IMR-90 (cell line): ENCODE data around the gene ABCC3.

Experiments
- CEBPB ChIP-seq: IDR thresholded peaks from 2 replicates; pipeline ENCODE4 v1.6.1; 2012; ENCODE audit warnings: low read depth, low read length, improper control_type of control experiment
- FOS ChIP-seq: fragments of 150-350 bp; IDR thresholded peaks from 2 replicates; pipeline ENCODE4 v1.6.1; 2016; ENCODE audit warnings: low read depth, low read length
- MAFK ChIP-seq: IDR thresholded peaks from 2 replicates; pipeline ENCODE4 v1.6.1; 2012; ENCODE audit warnings: low read depth, low read length, improper control_type of control experiment
- MAZ ChIP-seq: IDR thresholded peaks from 2 replicates; pipeline ENCODE4 v1.6.1; 2012; ENCODE audit warnings: low read depth, mild to moderate bottlenecking, low read length, improper control_type of control experiment, moderate library complexity, borderline replicate concordance
- MXI1 ChIP-seq: IDR thresholded peaks from 2 replicates; pipeline ENCODE4 v1.6.1; 2012; ENCODE audit warnings: low read depth, mild to moderate bottlenecking, low read length, moderate library complexity, borderline replicate concordance
- NFE2L2 ChIP-seq: fragments of 150-350 bp; IDR thresholded peaks from 2 replicates; pipeline ENCODE4 v1.6.1; 2016; ENCODE audit warnings: low read depth, mild to moderate bottlenecking, low read length
- POLR2A ChIP-seq: IDR thresholded peaks from 2 replicates; pipeline ENCODE4 v1.6.1; 2012; ENCODE audit warnings: mild to moderate bottlenecking, low read depth, low read length
- RAD21 ChIP-seq: IDR thresholded peaks from 2 replicates; pipeline ENCODE4 v1.6.1; 2012; ENCODE audit warnings: low read length, improper control_type of control experiment
- SMC3 ChIP-seq: fragments of 150-350 bp; IDR thresholded peaks from 2 replicates; pipeline ENCODE4 v1.6.1; 2016; ENCODE audit warnings: low read depth, mild to moderate bottlenecking, antibody characterized with exemption, low read length, moderate library complexity
- TF ChIP-seq, protein P1 (sequence below): conservative IDR thresholded peaks from 2 replicates; pipeline ENCODE4 v1.5.1; 2012; ENCODE audit warnings: mild to moderate bottlenecking, low read depth, low read length, improper control_type of control experiment
- TF ChIP-seq, protein P2 (sequence below): fragments of 150-350 bp; IDR thresholded peaks from 2 replicates; pipeline ENCODE4 v1.6.1; 2016; ENCODE audit warnings: low read depth, mild to moderate bottlenecking, low read length, moderate library complexity, borderline replicate concordance

DNA sequence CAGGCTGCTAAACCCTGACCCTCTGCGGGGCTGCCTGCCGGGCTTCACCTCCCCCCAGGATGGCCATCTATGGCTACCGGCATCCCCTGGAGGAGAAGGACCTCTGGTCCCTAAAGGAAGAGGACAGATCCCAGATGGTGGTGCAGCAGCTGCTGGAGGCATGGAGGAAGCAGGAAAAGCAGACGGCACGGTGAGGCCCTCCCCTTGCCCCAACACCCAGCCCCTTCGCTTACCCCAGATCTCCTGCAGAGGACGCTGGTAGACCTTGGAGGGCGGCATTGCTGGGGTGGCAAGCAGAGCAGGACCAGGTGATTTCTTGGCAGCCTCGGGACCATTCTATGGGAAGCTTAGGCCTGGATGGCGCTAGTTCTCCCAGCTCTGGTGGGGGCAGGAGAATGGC lies 24.5 kb downstream of the ABCC3 start:
- TF ChIP-seq, protein P1, sequence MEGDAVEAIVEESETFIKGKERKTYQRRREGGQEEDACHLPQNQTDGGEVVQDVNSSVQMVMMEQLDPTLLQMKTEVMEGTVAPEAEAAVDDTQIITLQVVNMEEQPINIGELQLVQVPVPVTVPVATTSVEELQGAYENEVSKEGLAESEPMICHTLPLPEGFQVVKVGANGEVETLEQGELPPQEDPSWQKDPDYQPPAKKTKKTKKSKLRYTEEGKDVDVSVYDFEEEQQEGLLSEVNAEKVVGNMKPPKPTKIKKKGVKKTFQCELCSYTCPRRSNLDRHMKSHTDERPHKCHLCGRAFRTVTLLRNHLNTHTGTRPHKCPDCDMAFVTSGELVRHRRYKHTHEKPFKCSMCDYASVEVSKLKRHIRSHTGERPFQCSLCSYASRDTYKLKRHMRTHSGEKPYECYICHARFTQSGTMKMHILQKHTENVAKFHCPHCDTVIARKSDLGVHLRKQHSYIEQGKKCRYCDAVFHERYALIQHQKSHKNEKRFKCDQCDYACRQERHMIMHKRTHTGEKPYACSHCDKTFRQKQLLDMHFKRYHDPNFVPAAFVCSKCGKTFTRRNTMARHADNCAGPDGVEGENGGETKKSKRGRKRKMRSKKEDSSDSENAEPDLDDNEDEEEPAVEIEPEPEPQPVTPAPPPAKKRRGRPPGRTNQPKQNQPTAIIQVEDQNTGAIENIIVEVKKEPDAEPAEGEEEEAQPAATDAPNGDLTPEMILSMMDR = no peak
- TF ChIP-seq MXI1 = no peak
- TF ChIP-seq SMC3 = no peak
- TF ChIP-seq MAZ = no peak
- no peak for TF ChIP-seq RAD21
- TF ChIP-seq POLR2A = no peak
- TF ChIP-seq NFE2L2 = no peak
- no peak for TF ChIP-seq CEBPB
- TF ChIP-seq, protein P2, sequence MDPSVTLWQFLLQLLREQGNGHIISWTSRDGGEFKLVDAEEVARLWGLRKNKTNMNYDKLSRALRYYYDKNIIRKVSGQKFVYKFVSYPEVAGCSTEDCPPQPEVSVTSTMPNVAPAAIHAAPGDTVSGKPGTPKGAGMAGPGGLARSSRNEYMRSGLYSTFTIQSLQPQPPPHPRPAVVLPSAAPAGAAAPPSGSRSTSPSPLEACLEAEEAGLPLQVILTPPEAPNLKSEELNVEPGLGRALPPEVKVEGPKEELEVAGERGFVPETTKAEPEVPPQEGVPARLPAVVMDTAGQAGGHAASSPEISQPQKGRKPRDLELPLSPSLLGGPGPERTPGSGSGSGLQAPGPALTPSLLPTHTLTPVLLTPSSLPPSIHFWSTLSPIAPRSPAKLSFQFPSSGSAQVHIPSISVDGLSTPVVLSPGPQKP = no peak
- no peak for TF ChIP-seq FOS
- TF ChIP-seq MAFK = no peak
